GM21825 (cell line): ENCODE data around the gene TP53I13.

Source experiments
- ATAC-seq: cut with Tn5 transposase; IDR thresholded peaks from one replicate; pipeline ENCODE4 v1.9.1; 2021; ENCODE audit warnings: mild to moderate bottlenecking, moderate library complexity; ENCODE audit not compliant: unreplicated experiment

The TP53I13 gene

GRCh38 chr17:29566473-29567303 is 1.8 kb upstream of the TP53I13 start, which contains the start of gene ABHD15:
ABHD15 (minus strand) TSS chr17:29567037; CDS start chr17:29566966, 71 bp downstream.
- peak; percentile 21 for ATAC-seq

GRCh38 chr17:29567304-29567553 is 1.3 kb upstream of the TP53I13 start:
- peak; percentile 9 for ATAC-seq

- ATAC-seq = peak; percentile 30
Observed at GRCh38 chr17:29567554-29568330, 759 bp upstream of the TP53I13 start.

- ATAC-seq = no peak
Observed at GRCh38 chr17:29569245-29569950, 897 bp downstream of the TP53I13 start.

GRCh38 chr17:29570521-29570920 is 2.0 kb downstream of the TP53I13 start:
- ATAC-seq = no peak

- ATAC-seq = no peak
Observed at GRCh38 chr17:29571486-29571882, 3.0 kb downstream of the TP53I13 start.

- no peak for ATAC-seq
Observed at GRCh38 chr17:29571883-29572681, 3.6 kb downstream of the TP53I13 start.

GRCh38 chr17:29572691-29573557 is 4.4 kb downstream of the TP53I13 start:
- no peak for ATAC-seq

- ATAC-seq = no peak
Observed at GRCh38 chr17:29573558-29573869, 5.0 kb downstream of the TP53I13 start.

- no peak for ATAC-seq
Observed at GRCh38 chr17:29573871-29574731, 5.6 kb downstream of the TP53I13 start.

- ATAC-seq = no peak
Observed at GRCh38 chr17:29574732-29575510, 6.4 kb downstream of the TP53I13 start.

GRCh38 chr17:29575511-29576213 is 7.2 kb downstream of the TP53I13 start:
- no peak for ATAC-seq

GRCh38 chr17:29576214-29577000 is 7.9 kb downstream of the TP53I13 start:
- ATAC-seq = no peak

- ATAC-seq = no peak
Observed at GRCh38 chr17:29577001-29577370, 8.5 kb downstream of the TP53I13 start.

- no peak for ATAC-seq
Observed at GRCh38 chr17:29577385-29578211, 9.1 kb downstream of the TP53I13 start.
